Superior temporal gyrus (tissue), 1 donor: ENCODE data around the gene DOK7.

ENCODE experiments used
- DNase-seq: peaks from one replicate; pipeline ENCODE4 v3.0.0-alpha.2; 2016; ENCODE audit errors: extremely low spot score

DOK7 gene

GRCh38 chr4:3462321-3462789 is 751 bp upstream of the DOK7 start:
- no peak for DNase-seq

- no peak for DNase-seq
These were observed 646 bp downstream of the DOK7 start for GRCh38 chr4:3463556-3464348.

DNA sequence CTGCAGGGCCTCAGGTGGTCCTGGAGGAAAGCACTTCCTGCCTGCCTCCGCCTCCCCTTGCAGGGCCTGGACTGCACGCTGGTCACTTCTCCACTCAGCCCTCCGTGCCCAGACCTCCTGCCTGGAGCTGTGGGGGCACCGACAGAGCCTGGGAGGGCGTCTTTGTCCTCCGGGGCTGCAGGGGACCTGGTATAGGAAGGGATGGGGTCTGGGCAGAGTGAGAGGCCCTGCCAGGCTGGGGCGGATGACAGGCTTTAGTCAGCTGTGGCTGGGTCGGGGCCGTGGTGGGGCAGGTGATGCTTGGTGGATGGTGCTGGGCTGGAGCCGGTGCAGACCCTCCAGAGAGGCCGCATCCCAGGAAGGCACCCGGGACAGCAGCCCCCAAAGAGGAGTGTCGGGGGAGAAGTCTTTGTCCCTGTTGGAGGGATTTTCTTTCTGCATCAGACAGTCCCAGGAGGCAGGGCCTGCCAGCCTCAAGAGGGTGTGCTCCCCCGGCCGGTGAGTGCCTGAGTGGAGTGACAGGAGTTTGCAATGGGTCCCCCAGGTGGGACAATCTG is 1.3 kb downstream of the DOK7 start:
- no peak for DNase-seq

- no peak for DNase-seq
These were observed 2.0 kb downstream of the DOK7 start for GRCh38 chr4:3464911-3465697.

GRCh38 chr4:3465698-3466671 is 2.9 kb downstream of the DOK7 start:
- DNase-seq, result no peak

- no peak for DNase-seq
These were observed 3.8 kb downstream of the DOK7 start for GRCh38 chr4:3466691-3467600.

DNA sequence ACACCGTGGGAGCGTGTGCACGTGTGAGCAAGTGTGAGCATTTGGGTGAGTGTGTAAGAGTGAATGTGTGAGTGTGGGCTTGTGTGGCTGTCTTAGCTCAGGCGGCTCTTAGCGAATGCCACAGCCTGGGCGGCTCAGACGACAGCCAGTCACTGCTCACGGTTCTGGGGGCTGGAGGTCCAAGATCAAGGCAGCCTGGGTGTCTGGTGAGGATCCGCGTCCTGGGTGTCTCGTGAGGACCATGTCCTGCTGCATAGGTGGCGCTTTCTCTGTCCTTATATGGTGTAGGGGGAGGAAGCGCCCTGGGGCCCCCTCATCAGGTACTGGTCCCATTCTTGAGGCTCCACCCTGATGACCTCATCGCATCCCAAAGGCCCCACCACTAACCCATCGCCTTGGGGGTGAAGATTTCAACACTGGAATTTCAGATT is 4.5 kb downstream of the DOK7 start:
- no peak for DNase-seq

DNA sequence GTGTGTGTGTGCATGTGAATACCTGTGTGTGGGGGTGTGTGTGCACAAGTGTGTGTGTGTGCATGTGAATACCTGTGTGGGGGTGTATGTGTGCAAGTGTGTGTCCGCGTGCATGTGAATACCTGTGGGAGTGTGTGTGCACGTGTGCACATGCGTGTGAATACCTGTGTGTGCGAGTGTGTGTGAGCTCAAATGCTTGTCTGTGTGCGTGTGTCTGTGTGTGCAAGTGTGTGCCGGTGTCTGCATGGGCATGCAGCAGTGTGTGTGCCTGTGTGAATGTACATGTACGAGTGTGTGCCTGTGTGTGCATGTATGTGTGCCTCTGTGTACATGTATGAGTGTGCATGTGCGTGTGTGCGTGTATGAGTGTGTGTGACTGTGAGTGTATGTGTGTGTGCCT is 5.0 kb downstream of the DOK7 start:
- no peak for DNase-seq

DNA sequence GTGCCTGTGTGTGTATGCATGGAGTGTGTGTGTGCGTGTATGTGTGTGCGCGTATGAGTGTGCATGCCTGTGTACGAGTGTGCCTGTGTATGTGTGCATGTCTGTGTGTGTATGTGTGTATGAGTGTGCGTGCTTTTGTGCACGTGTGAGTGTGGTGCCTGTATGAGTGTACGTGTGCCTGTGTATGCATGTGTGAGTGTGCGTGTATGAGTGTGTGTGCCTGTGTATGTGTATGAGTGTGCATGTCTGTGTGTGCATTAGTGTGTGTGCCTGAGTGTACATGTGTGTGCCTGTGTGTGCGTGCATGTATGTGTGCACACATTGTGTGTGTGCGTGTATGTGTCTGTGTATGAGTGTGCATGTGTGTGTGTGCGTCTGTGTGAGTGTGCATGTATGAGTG is 5.7 kb downstream of the DOK7 start:
- no peak for DNase-seq

GRCh38 chr4:3469386-3470243 is 6.5 kb downstream of the DOK7 start:
- DNase-seq, result no peak

DNA sequence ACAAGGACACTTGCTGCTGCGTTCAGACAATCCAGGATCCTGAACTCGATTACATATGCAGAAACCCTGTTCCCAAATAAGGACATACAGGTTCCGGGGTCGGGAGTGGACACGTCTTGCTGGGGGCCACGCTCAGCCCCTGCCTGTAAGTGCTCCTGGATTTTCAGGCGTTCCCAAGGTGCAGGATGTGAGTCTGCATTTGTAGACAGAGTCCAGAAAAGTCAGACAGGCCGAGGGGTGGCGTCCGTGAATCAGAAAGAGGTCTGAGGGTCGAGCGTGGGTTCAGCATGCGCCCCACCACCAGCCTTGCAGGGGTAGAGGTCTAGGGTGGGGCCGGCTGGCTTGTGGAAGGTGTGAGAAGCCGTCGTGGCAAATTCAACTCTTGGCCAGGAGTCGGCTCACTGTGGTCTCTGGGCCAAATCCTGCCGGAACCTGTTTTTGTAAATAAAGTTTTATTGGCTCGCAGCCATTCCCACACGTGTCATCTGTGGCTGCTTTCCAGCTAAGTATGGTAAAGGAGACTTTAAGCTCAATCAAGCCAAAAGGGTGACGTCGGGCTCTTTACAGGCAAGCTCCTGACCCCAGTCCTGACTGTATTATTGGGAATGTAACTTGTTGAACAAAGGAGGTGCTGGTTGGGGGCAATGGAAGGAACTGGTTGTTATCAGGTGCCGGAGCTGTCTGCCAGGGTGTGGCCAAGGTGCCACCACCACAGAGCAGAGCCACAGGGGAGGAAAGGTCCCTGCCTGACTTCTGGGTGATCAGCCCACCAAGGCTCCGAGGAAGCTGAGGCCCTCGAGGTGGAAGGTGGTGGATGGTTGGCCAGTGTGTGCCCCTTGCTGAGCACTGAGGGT is 7.4 kb downstream of the DOK7 start:
- no peak for DNase-seq

DNA sequence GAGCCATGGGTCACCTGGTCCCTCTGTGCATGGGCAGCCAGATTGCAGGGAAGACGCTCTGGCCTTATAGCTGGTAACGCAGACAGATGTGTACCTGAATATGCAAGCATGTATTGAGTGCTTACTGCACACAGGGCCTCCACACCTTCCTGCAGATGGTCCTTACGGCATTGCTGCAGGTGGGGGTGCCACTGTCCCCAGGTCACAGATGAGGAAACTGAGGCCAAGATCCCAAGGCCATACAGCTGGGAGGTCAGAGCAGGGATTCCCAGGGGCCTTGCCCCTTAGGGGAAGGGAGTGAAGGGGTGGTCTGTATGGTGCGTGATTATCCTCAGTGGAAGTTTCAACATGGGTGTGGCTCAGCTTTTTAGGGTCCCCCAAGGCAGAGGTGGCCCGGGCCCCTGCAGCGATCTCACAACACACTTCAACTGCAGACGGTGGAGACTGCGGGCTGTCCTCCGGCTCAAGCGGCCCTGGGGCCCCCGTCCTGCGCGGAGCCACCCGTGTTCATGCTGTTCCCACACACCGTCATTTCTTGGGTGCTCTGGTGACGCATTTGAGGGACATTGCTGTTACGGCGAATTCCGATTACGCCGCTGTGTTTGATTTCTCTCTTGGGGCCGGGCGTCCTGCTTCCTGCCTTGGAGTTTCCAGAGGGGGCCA is 8.1 kb downstream of the DOK7 start:
- no peak for DNase-seq

DNA sequence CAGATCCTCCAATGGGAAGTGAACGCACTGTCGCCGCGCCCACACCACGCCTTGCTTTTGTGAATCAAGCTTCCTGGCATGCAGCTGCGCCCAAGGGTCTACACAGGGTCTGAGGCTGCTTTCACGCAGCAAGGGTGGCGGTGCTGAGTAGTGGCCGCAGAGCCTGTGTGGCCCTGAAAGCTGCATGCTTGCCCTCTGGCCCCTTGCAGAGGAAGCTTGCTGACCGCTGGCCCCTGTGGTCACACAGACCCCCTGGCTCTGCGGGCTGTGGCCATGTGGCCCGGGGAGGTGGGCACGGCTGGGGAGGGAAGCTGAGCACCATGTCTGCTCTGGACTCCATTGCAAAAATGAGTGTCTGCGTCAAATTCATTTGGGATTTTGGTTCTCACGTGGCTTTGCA is 8.8 kb downstream of the DOK7 start:
- DNase-seq, result no peak

- no peak for DNase-seq
These were observed 9.5 kb downstream of the DOK7 start for GRCh38 chr4:3472411-3473141.

GRCh38 chr4:3473181-3473950 is 10.3 kb downstream of the DOK7 start:
- DNase-seq, result no peak

GRCh38 chr4:3473996-3474765 is 11.1 kb downstream of the DOK7 start:
- DNase-seq, result no peak
